RWPE1 (cell line): Measurements from ENCODE around the gene FBXL2.

ENCODE experiments used
- CTCF ChIA-PET: fragments of 350-600 bp; sonication (Branson Sonifier 250); formaldehyde crosslinking; extraction: SDS; loops from one replicate; lab custom pipeline; 2021; lab: Yijun Ruan, JAX
- POLR2A ChIA-PET: fragments of 400-600 bp; formaldehyde crosslinking; extraction: SDS; loops from one replicate; lab custom pipeline; 2020; ENCODE audit warnings: antibody characterized with exemption; ENCODE audit not compliant: low non-redundant PET; lab: Yijun Ruan, JAX
- DNase-seq: peaks from one replicate; pipeline ENCODE4 v3.0.0; 2012; ENCODE audit warnings: low spot score
- H3K27ac ChIP-seq: fragments of 450-650 bp; 2 replicates; pipeline ENCODE4 v1.5.1; 2017
- CTCF ChIP-seq: fragments of 450-650 bp; conservative IDR thresholded peaks from 2 replicates; pipeline ENCODE4 v1.5.1; 2017; ENCODE audit warnings: low read depth, mild to moderate bottlenecking

The FBXL2 gene

DNA sequence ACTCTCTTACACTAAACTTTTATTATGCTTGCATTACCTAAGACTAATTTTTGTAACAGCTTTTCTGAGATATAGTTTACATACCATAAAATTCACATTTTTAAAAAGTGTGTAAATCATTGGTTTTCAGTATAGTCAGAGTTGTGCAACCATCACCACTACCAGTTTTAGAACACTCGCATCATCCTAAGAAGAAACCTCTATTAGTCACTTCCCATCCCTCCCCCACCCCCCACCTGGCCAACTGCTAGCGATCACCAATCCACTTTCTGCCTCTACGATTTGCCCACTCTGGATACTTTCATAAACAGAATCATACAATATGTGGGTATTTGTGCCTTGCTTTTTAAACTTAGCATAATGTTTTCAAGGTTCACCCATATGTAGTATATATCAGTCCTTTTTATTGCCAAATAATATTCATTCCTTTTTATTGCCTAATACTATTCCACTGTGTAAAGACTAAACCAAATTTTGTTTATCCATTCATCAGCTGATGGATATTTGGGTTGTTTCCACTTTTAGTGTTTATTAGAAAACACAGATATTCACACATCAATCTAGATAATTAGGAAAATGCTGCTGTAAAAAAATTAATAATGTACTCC is 139.9 kb downstream of the FBXL2 start:
- no peak overlapping the region for H3K27ac ChIP-seq
- peak; percentile 26 for DNase-seq
- ChIA-PET POLR2A (no interaction called here), CTCF (no interaction called here)
- no peak for TF ChIP-seq CTCF

DNA sequence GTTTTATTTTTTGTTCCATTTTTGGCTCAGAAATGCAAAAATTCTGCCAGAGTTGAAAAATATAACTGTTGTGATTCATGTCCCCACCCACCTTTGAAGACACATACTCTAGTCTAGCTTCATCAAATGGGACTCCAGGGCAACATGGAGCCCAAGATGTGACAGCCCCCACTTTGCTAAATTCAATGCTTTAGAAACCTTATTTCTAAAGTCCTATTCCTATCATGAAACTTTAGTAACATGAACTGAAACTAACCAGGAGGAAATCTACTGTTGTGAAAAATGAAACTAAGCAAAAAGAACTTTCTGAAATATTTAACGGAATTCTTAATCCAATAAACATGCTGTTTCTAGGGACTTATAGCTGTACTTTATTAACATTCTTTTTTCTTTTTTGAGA is 142.7 kb downstream of the FBXL2 start:
- ChIA-PET CTCF (interaction anchor here (0.5 to 0.8 kb wide), 2 partner anchors 16 to 47 kb away, joined by 3 read pairs; no protein-coding TSS in a partner anchor), POLR2A (no interaction called here)
- H3K27ac ChIP-seq = no peak overlapping the region
- TF ChIP-seq CTCF = no peak
- DNase-seq = no peak

DNA sequence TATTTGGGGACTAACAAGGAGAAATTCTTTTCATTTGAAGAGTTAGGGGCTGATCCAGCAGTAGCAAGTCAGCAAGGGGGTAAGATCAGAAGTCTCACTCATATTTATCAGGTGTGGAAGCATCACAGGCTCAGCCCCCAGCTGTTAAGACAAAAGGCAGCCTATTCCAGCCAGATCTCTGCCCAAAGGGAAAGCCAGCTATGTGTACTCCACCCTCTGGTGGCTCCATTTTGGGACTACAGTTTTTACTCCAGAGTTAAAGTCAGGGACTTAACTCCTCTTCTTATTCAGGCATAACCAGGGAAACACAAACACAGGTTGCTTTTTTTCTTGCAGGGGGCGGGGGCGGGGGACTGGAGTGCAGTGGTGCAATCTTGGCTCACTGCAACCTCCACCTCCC is 143.7 kb downstream of the FBXL2 start:
- DNase-seq = no peak
- no peak overlapping the region for H3K27ac ChIP-seq
- ChIA-PET CTCF (no interaction called here), POLR2A (no interaction called here)
- TF ChIP-seq CTCF = no peak

- ChIA-PET POLR2A (no interaction called here), CTCF (no interaction called here)
- no peak for TF ChIP-seq CTCF
- no peak for DNase-seq
- H3K27ac ChIP-seq = no peak overlapping the region
Observed at GRCh38 chr3:33424606-33425452, 147.6 kb downstream of the FBXL2 start.

GRCh38 chr3:33425453-33425852 is 148.2 kb downstream of the FBXL2 start:
- TF ChIP-seq CTCF = no peak
- ChIA-PET POLR2A (no interaction called here), CTCF (no interaction called here)
- DNase-seq = no peak
- no peak overlapping the region for H3K27ac ChIP-seq

DNA sequence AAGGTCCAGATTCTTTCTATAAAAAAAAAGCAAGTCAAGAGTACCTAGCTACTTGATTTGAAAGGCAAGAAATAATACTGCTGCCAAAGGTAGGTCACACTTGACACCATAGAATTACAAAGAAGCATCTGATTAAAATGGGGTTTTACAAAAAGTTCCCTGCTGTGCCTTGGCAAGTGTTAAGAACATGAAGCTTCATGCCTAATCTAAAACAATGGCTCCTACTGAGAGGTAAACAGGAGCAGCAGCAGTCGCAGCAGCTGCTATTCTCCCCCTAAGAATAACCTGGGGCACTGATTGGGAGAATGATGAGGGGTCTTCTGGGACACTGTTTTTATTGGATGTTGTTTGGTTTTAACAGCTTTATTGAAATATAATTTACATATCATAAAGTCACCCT is 148.8 kb downstream of the FBXL2 start:
- no peak for TF ChIP-seq CTCF
- H3K27ac ChIP-seq = no peak overlapping the region
- CTCF ChIA-PET = no interaction called here
- POLR2A ChIA-PET = no interaction called here
- no peak for DNase-seq
